Activated CD8-positive, alpha-beta memory T cell treated with anti-CD3 and anti-CD28 coated beads, Interleukin-2, amount 50 U/mL, for 24 hours (primary cell): ENCODE data around the gene PSMA1.
"Not testable (repeated sequence)": the region's sequence is repeated elsewhere in the genome, so short reads cannot be mapped to it uniquely, and the experiment has no call there.

Source experiments
- DNase-seq: peaks from one replicate; pipeline ENCODE4 v3.0.0-alpha.2; 2020; ENCODE audit errors: extremely low read depth

Gene PSMA1

DNA sequence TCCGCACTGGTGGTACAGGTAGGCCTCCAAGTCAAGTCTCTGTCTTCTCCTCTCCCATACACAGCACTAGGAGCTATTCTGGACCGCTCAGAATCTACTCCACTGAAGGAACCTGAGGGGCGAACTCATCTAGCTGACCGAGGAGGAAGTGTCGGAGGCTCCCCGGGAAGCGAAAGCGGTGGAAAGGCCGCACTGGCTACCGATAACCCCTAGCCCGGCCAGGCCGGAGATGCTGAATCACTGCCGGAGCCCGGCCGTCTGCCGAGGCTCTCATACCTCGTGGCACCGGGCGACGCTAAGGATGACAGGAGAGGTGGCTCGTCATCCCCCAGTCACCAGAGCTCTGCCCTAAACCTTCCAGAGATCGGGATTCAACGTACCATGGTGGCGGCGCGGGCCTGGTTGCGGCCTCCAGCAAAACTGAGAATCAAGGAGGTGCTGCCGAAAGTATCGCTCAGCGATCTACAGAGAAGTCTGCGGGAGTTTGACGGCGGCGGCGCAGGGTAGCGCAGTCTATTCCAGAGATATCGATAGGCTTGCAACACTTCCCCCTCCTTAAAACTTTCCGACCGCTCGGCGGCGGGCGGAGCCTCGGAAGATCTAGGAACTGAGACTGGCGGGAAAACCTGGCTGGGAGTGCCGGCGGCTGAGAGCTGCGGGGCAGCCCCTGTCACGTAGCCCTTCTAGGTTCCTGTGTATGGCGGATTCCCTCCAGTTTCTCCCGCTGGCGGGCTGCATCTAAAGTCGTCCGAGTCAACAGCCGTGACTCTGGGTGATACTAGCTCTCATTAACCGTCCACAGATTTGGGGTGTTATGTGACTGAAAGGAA is at the start of gene PSMA1:
TSS of gene PSMA1 (minus strand) at position 470 of the 830 bp plus-strand sequence. CDS start at position 383, 87 bp downstream.
- peak; percentile 83 for DNase-seq

DNA sequence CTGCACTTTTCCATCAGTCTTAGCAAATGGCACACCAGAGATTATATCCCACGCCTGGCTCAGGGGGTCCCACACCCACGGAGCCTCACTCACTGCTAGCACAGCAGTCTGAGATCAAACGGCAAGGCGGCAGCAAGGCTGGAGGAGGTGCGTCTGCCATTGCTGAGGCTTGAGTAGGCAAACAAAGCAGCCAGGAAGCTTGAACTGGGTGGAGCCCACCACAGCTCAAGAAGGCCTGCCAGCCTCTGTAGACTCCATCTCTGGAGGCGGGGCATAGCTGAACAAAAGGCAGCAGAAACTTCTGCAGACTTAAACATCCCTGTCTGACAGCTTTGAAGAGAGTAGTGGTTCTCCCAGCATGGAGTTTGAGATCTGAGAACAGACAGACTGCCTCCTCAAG is 49.3 kb upstream of the PSMA1 start:
- not testable (repeated sequence) for DNase-seq

DNA sequence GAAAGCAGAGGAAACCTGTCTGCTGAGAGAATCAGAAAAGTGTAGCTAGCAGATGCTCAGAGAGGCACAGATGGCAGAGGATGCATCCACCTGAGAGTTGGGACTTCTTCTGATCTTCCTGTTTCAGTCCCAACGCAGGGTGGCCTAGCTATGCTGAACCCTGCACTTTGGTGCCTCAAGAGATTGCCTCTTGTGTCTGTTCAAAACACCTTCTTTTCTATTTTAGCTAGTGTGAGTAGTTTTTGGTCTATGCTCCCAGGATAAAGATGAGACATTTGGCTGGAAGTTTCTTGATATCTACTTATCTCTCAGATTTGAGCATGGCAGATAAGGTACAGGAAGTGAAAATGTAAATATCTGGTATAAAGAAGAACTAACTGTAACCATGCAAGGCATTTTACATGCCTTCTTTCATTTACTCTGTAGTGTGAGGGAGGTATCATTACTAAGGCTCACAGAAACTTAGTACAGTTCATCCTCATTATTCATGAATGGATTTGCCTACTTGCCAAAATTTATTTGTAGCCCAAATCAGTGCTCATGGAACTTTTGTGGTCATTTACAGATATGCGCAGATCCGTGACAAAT is 47.0 kb upstream of the PSMA1 start:
- no peak for DNase-seq

DNA sequence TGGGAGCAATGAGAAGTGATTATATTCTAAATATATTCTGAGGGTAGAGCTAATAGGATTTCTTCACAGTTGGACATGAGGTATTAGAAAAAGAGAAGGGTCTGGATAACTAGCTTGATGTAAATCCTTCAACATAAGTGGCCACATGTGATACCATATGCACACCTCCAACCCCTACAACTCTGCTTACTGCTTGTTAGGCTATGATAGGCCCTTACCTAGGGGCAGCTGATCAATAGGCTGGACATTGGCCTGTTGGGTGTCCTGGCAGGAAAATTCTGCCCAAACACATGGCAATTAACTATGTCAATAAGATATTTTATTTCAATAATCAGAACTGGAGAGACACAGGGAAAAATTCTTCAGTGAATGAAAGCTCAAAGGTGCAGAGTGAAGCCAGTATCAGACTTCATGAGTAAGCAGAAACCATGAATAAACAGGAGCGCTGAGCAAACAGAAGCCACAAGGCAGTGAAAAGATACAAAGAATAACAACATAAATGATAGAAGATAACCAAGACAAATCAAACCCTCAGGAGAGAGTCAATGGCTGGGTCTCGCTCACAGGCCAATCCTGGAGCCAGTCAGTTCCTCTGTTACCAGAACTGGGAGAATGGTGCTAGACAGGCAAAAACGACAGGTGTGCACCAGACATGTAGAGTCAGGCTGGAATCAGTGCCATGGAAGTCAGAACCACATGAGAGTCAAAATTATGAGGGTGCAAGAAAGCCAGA is 46.3 kb upstream of the PSMA1 start:
- DNase-seq, result no peak

DNA sequence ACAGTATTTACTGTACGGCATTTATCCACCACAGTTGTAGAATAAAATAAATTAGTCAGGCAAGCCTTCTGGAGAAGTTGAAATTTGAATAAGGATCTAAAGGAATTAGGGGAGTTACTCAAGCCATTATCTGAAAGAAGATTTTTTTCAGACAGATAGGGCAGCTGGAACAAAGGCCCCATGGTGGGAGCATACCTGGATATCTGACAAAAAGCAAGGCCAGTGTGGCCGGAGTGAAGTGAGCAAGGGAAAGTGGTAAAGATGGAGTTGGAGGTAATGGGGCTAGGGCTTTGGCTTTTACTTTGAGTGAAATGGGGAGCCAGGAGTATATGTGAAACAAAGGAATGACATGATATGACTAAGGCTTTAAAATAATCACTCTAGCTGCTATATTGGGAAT is 45.7 kb upstream of the PSMA1 start:
- DNase-seq, result no peak

DNA sequence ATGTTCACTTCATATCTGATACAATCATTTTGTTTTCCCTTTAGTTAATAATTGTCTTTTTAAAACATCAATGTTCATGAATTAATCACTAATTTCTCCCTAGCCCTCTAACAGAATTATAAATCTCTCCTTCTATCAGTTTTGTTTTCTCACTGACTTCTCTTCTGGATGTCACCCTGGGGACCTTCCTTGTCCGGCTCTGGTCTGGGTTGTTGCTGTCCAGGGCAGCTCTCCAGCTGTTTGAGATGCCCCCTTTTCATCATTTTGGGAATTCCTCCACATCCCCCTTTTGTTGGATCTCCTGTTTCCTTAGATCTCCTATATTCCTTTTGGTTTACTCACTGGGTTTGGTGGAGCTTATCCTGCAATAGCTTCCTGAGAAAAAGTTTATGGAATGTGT is 35.6 kb upstream of the PSMA1 start:
- no peak for DNase-seq

DNA sequence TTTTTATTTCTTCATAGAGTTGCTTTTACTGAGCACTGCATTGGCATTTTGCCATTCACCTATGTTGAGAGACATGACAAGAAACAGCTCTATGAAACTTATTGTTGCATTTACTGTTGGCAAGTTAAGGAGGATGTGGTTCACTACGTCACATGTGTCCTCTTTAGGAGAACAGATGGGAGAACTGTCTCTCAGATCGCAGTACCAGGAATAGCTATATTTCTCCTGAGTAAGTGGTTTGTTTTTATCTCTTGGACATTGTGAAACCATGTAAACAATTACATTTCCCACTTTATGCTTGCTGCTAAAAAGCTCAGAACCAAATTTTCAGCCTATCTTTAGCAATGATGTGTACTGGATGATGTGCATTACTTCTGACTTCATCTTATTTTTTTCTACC is 34.8 kb upstream of the PSMA1 start:
- DNase-seq, result no peak

DNA sequence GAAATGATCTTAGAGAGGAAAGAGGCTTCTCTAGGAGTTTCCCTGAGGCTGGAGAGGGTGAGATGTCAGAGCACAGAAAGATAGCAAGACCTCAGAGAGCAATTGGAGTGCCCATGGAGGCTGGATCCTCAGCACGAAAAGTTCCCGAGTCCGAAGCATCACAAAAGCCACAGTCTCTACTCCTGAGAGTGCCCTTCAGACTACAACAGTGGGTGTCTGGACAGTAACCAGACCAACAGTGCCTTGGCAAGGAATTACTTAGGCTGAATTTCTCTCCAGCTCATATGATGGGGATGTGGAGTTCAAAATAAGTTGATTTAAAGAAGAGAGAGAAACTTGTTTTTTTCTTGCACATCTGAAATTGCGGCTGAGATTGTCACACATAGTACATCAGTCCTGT is 31.9 kb upstream of the PSMA1 start:
- DNase-seq, result no peak

DNA sequence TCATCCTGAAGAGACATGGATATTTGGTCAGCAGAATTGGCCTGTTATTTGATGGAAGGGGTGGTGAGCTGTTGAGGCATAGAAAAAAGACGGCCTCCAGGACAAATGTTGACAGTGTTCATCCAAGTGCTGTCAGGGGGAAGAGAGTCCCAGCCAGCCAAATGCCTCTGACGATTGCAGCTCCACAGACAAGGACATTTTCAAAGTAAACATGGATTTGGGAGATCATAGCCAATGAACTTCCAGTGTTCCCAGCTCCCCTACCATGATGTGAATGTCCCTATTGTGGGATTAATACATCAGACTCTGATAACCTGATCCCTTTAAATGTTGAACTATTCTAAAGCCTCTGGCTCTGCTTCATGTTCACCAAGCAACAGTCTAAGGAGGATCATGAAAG is 31.2 kb upstream of the PSMA1 start:
- DNase-seq, result no peak

DNA sequence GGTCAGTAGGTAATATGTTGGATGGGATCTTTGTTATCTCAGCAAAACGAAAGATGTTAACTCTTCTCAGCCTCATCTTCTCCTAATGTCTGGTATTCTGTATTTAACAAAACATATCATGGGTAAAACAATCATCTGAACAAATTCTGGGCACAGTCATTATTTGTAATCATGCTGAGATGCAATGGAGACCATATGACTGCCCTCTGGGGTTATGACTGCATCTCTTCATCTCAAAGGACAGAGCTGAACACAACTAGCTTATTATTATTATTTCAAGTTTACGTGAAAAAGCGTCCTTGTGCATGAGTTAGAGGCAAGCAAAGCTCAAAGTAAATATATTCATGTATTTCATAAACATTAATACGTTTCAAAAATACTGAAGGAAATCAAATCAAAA is 29.7 kb upstream of the PSMA1 start:
- DNase-seq, result no peak

DNA sequence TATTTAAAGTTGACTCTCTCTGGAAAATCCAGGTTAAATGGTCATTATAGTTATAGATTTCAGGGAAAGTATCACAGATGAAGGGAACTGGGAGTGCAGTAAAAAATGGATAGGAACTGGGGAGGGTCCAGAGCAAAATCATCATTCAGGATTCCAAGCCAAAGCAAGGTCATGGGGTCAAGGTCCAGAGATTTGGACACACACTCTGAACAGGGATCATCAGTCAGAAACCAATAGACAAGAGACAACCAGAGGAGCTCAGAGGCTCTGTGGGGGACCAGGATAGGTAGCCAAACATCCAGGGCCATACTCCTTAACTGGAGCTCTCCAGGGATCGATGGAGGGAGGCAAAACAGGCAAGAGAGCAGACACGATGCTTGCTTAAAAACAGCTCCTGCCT is 27.3 kb upstream of the PSMA1 start:
- DNase-seq, result no peak

DNA sequence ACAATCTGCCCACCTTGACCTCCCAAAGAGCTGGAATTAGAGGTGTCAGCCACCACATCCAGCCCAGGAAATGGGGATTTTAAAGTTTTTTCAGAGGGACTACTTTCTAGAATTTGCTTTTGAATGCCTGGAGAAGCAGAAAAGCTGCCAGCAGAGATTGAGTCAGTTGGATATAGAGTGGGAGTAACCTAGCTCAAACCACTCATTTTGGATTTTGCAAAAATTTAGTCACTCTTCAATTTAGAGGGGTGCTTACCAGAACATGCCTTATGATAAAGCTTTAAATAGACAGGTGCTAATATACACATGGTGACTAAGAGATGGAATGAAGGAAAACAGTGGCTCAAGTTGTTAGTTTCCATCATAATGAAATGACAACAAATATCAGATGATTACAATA is 26.5 kb upstream of the PSMA1 start:
- no peak for DNase-seq

DNA sequence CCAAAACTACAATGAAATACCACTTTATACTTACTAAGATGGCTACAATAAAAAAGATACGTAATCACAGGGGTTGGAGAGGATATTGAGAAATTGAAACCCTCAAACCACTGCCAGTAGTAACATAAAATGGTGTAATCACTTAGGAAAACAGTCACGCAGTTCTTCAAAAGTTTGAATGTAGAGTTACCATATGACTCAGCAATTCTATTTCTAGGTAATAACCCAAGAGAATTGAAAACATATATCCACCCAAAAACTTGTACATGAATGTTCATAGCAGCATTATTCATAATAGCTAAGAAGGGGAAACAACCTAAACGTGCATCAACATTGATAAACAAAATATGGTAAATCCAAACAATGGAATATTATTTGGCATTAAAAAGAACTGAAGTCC is 24.4 kb upstream of the PSMA1 start:
- no peak for DNase-seq

DNA sequence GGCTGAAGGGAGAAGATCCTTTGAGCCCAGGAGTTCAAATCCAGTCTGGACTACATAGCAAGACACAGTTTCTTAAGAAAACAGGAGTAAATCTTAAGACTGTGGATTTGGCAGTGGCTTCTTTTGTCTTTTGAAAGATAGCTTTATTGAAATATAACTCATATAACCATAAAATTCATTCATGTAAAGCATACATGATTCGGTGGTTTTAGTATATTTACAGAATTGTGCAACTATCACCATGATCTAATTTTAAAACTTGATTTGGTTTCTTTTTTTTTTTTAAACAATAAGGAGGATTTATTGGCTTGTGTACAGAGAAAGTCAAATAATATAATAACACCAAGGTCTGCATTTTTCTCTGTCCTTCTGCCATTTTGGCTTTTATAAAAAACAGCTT is 23.1 kb upstream of the PSMA1 start:
- no peak for DNase-seq

DNA sequence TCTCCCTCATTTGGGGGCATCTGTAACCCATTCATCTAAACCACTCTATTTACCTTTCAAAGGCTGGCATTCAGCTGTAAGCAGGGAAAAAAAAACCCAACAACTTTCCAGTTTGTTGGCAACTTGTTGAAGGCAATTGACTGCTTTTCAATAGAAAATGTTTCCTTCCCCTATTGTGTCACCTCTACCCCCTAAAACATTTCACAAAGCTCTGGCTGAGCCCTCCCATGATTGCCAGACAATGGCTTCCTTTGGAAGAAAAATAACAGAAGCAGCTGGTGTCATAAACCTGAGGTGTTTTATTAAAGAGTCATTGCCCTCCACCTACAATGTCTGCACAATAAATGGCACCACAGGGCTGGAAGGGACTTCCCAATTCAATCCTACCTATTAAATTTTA is 22.1 kb upstream of the PSMA1 start:
- DNase-seq, result no peak

DNA sequence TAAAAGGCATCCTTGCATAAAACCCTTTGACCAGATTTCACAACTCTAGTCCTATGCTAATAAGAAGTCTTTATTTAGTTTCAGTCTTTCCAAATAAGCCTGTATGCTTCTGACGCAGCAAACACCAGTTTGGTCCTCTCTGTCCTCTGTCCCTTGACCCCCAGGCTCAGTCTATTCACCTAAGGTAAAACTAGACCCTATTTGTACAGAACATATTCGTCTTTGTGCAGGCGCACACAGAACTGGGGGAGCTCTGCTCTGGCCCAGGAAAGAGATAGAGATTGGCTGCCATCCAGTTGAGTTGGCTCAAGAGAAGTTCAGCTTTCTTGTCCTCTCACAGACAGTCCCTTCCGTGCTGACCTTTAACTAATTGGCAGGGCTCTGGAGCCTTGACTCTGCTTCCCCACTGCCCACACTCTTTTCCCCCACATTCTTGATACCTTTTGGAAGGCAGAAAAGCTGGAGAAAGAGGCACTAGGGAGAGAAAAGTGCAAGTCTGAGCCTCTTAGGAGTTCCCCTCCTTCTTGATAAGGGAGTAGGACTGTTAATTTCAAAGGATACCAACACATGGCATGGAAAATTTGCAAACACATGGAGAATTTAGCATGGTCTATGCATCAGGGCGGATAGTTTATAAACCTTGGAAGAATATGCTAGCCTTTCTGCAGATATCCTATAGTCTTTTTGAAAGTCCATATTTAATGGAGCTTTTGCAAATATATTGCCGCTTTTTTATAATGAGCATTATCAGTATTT is 21.2 kb upstream of the PSMA1 start:
- DNase-seq, result no peak

DNA sequence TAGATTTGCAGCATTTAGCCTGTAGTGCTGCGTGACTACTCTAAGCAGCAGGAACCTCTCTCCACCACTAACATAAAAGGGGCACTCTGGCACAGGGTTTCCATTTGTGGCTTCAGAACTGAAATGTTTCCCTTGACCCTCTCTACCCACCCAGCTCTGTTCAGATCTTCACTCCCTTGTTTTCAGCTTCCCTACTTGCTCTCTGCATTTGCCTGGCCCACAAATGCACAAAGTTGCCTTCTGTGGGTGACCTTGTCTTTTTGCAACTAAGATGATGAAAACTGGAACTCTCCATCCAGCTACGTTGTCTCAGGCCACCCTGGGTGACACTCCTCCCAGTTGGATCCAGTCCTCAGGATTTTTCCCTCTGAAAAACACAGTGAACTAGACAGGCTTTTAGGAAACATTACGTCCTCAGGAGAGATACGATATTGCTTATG is 19.8 kb upstream of the PSMA1 start:
- DNase-seq, result no peak

DNA sequence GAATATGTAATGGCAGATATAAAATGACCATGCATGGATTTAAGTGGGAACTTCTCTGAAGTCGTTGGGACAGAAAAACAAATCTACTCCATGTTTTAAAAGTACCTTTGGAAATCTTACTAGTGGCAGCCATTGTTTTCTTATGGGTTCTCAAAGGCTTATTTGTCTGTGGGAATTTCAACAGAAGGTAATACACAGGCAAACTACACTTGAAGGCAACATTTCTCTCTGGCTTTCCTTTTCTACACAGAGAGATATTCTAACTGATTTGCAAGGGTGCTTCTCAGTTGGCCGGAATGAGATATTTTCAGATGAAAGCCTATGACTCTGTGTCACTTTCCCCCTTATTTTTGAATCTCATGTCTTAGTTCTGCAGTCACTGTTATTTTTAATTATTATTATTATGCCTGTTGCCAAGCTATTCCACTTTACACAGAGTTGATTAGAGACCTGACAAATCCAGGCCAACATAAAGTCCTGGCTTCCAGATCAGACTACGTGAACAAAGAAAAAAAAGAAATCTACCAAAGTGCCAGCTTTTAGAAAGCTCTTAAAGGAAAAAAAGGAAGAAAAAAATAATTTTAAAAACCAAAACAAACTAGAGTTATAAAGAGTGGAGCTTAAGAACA is 18.9 kb upstream of the PSMA1 start:
- no peak for DNase-seq

DNA sequence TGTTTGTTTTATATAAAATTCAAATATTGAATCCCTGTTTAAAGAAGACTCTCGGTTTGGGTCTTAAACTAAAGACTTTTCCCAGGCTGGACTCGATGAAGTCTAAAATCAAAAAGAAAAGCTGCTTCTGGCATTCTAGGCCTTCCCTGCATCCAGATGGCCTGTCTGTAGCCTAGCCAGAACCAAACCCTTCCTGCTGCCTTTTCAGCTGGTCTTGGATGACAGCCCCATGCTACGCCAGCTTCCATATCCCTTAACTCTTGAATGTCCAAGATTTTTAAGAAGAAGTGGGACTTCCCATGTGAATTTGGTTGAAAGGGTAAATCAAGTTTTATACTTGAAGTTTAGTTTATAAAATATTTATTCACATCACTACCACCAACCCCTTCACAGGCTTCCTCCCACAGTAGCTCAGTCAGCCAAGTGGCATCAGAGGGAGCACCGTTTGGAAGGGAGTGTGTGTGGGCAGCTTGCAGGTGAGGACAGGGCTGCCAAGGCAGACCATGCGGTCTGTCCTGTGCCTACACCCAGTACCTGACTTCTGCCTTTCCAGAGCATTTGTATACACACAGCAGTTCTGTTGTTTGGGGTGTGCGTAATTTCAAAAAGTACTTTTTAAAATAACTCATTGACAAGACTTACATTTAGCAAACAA is 18.2 kb upstream of the PSMA1 start:
- no peak for DNase-seq

DNA sequence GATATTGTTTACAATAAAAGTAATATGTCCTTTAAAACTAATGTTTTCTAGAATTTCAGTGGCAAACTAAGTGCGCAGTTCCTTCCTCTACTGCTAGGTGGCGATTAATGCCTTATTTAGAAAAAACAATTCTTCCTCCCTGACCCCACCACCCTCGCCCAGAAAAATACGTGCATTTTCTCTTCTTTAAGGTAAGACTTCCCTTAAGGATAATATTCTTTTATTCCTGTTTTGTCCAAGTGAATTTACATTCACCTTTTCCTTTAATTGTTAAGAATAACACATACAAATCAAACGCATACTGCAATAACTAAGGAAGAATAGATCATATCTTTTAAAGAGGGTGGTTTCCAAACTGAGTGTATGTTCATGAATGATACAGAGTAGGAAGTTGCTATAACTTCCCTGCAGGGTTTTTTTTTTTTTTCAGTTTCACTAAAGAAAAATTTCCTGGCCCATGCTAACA is 17.0 kb upstream of the PSMA1 start:
- peak; percentile 8 for DNase-seq

DNA sequence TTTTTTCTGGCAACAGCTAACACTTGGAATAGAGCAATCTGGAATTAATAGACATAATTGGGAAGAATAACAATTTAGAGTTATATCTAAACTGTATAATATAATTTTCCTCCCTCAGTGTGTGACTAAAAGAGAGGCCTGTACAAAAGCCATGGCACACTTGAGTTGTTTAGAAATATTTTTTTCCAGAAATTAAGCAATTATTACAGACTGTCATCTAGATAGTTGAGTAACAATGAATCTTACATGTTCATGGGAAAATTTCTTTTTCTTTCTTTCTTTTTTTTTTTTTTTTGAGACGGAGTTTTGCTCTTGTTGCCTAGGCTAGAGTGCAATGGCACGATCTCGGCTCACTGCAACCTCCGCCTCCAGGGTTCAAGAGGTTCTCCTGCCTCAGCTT is 15.0 kb upstream of the PSMA1 start:
- DNase-seq, result not testable (repeated sequence)
